ENCODE measurements around the gene NPPB. TPM values are rescaled to one million over a fixed set of nuclear protein-coding genes. Genes with fewer than 3 reads are reported as not detected.

The NPPB gene
- total RNA-seq, 1 donor from 2014 or later, result 5.4 TPM

DNA sequence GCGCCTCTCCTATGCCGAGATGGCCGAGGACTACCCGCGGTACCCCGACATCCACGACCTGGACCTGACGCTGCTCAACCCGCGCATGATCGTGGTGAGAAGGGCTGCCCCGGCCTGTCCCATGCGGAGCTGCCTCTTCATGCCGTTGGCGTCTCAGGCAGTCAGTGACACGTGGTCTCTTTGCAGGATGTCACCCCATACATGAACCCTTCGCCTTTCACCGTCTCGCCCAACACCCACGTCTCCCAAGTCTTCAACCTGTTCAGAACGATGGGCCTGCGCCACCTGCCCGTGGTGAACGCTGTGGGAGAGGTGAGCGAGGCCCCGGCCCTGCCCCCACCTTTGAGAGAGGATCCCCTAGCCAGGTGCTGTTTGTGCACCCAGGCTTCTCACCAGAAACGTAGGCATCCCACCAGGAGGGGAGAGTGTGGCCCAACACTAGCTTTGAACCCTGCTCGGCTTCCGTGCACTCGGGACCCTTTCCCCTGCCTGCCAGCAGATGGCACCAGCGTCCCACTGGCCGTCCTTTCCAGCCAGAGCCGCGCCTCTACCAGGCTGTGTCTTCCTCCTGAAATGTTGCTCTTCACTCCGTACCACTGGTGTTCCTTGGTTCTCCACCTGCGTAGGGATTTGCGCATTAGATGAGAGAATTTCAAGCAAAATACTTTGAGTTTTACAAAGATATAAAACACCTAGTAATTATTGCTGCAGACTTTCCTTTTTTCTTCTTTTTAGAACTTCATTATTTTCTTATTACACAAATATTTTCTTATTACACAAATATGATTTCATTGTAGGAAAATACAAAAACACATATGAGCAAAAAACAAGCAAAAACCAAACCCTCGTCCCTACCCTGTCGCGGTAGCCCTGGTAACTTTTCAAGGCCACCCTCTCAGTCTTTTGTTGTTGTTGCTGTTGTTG lies 20.1 kb downstream of the NPPB start:
- H3K4me3 ChIP-seq (ENCODE audit: low read depth, low read length), result no peak overlapping the region
- no peak for DNase-seq (ENCODE audit: low read depth)
- TF ChIP-seq, protein P1, sequence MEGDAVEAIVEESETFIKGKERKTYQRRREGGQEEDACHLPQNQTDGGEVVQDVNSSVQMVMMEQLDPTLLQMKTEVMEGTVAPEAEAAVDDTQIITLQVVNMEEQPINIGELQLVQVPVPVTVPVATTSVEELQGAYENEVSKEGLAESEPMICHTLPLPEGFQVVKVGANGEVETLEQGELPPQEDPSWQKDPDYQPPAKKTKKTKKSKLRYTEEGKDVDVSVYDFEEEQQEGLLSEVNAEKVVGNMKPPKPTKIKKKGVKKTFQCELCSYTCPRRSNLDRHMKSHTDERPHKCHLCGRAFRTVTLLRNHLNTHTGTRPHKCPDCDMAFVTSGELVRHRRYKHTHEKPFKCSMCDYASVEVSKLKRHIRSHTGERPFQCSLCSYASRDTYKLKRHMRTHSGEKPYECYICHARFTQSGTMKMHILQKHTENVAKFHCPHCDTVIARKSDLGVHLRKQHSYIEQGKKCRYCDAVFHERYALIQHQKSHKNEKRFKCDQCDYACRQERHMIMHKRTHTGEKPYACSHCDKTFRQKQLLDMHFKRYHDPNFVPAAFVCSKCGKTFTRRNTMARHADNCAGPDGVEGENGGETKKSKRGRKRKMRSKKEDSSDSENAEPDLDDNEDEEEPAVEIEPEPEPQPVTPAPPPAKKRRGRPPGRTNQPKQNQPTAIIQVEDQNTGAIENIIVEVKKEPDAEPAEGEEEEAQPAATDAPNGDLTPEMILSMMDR (IDR thresholded peaks at IDR 0.05; ENCODE audit: insufficient read depth, low read length, poor library complexity, severe bottlenecking), result peak; percentile 100
- H3K27me3 ChIP-seq (ENCODE audit: control insufficient read depth, insufficient read depth, low read length), result no peaks in the 10 kb centered on the region
- peaks cover 6% of the 10 kb centered on the region for H3K36me3 ChIP-seq (ENCODE audit: control insufficient read depth, insufficient read depth, low read length)

DNA sequence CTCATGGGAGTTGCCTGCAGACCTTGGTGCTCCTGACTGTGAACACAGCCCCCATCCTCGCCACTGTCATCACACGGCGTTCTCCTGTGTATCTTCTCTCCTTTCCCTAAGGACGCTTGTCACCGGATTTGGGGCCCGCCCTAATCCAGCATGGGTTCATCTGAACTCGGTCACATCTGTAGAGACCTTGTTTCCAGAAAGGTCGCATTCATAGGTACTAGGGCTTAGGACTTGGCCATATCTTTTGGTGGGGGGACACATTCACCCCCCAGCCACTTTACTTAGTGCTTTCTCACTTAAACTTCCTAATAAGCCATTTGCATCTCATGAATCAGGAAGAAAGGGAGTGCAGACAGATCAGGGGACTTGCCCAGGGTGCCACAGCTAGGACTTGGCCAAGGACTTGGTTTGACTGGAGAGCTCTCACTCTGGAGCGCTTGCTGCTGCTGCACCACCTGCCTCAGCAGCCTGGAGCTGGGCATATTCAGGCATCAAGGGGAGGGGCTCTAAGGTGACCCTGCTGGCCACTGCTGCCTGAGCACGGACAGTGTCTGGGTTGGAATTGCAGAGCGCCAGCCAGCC lies 20.9 kb downstream of the NPPB start:
- TF ChIP-seq, protein P1 (IDR thresholded peaks at IDR 0.05; ENCODE audit: insufficient read depth, low read length, poor library complexity, severe bottlenecking), result no peak
- DNase-seq (ENCODE audit: low read depth), result no peak
- no peaks in the 10 kb centered on the region for H3K27me3 ChIP-seq (ENCODE audit: control insufficient read depth, insufficient read depth, low read length)
- H3K4me3 ChIP-seq (ENCODE audit: low read depth, low read length), result no peak overlapping the region
- H3K36me3 ChIP-seq (ENCODE audit: control insufficient read depth, insufficient read depth, low read length), result peaks cover 6% of the 10 kb centered on the region

DNA sequence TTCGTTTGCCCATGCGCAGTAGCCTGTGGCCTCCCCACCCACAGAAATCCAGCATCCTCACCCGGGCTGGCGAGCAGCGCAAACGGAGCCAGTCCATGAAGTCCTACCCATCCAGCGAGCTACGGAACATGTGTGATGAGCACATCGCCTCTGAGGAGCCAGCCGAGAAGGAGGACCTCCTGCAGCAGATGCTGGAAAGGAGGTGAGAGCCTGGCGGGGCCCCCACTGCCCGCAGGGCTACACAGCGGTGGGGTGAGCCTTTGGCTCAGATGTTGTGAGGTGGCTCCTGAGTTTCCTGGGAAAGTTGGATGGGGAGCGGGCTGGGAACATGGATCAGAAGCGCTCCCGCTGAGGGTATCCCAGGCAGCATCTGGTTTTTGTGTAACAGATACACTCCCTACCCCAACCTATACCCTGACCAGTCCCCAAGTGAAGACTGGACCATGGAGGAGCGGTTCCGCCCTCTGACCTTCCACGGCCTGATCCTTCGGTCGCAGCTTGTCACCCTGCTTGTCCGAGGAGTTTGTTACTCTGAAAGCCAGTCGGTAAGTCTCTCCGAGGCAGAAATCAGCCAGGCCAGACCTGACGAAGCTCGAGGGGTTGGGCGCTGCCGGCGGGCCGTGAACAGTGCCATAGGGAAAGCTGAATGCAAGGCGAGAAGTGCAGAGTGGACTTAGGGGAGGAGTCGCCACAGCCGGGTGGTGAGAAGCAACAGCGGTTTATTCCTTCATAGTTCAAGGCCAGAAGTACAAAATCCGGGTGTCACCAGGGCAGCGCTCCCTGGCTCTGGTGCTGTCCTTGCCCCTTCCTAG lies 21.6 kb downstream of the NPPB start:
- Histone ChIP-seq H3K27me3 (ENCODE audit: control insufficient read depth, insufficient read depth, low read length) (no peaks in the 10 kb centered on the region), H3K4me3 (ENCODE audit: low read depth, low read length) (no peak overlapping the region), H3K36me3 (ENCODE audit: control insufficient read depth, insufficient read depth, low read length) (peaks cover 6% of the 10 kb centered on the region)
- TF ChIP-seq, protein P1 (IDR thresholded peaks at IDR 0.05; ENCODE audit: insufficient read depth, low read length, poor library complexity, severe bottlenecking), result no peak
- DNase-seq (ENCODE audit: low read depth), result no peak

DNA sequence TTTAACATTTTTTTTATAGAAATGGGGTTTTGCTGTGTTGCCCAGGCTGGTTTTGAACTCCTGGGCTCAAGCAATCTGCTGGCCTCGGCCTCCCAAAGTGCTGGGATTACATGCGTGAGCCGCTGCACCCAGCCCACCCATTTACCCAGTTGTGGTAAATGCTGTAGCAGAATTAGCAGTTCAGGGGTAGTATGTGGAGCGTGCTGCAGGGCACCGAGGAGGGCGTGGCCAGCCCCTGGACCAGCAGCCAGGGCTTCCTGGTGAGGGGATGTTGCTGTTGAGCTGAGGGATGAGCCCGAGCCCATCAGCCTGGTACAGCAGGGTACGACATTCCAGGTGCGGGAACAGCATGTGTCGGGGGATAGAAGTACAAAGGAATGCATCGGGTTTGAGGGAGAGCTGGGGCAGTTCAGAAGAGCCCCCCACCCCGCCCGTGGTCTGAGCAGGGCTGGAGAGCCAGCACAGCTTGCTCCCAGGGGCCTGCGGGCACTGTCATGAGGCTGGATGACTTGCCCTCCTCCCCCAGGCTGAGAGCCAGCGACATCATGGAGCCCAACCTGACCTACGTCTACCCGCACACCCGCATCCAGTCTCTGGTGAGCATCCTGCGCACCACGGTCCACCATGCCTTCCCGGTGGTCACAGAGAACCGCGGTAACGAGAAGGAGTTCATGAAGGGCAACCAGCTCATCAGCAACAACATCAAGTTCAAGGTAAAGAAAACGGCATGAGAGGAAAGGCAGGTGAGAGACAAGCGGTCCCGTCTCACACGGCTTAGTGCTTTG lies 23.1 kb downstream of the NPPB start:
- DNase-seq (ENCODE audit: low read depth), result no peak
- TF ChIP-seq, protein P1 (IDR thresholded peaks at IDR 0.05; ENCODE audit: insufficient read depth, low read length, poor library complexity, severe bottlenecking), result no peak
- H3K27me3 ChIP-seq (ENCODE audit: control insufficient read depth, insufficient read depth, low read length), result no peaks in the 10 kb centered on the region
- no peak overlapping the region for H3K4me3 ChIP-seq (ENCODE audit: low read depth, low read length)
- peaks cover 4% of the 10 kb centered on the region for H3K36me3 ChIP-seq (ENCODE audit: control insufficient read depth, insufficient read depth, low read length)

DNA sequence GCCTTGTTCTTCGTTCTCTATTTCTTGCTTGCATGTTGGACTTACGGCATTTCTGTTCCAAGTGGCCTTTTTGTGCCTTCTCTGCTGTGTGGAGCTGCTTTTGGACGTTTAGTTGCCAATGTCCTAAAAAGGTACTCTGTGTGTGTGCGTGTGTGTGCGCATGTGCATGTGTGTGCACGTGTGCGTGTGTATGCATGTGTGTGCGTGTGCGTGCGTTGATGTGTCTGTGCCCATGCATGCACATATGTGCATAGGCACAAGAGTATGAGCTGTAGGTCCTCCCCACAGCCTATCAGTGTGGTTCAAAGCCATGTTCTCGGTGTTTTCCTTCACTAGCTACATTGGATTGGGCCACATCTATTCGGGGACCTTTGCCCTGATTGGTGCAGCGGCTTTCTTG lies 24.8 kb downstream of the NPPB start:
- Histone ChIP-seq H3K4me3 (ENCODE audit: low read depth, low read length) (no peak overlapping the region), H3K36me3 (ENCODE audit: control insufficient read depth, insufficient read depth, low read length) (peaks cover 4% of the 10 kb centered on the region), H3K27me3 (ENCODE audit: control insufficient read depth, insufficient read depth, low read length) (no peaks in the 10 kb centered on the region)
- DNase-seq (ENCODE audit: low read depth), result no peak
- TF ChIP-seq, protein P1 (IDR thresholded peaks at IDR 0.05; ENCODE audit: insufficient read depth, low read length, poor library complexity, severe bottlenecking), result no peak

Data from kidney epithelial cell (primary cell).